ENCODE results near the gene SOCS7. TPM values are rescaled to one million over a fixed set of nuclear protein-coding genes. Genes with fewer than 3 reads are reported as not detected.

SOCS7 gene
- total RNA-seq, 1 donor from 2014 or later: 10.3 TPM

DNA sequence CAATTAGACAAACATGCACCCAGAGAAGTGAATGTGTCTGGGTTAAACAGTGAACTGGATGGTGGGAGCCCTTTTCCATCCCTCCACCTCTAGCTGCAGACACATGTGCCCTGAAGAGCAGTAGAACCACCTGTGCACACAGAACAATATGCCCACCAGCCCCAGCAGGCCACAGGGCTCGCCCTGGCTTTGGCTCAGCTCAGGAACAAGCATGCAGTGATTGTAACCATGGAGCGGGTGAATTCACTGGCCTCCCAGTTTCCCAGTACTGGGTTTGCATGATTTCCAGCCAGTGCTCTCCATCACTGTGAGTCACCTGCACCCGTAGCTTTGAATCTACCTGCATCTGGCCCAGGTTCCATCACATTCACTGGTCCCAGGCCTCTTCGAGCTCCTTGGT, 13.1 kb upstream of the SOCS7 start:
- intact Hi-C loops (cut with DNase I): no loop called here
- no peaks in the 10 kb centered on the region for H3K4me1 ChIP-seq
- H3K27me3 ChIP-seq: no peaks in the 10 kb centered on the region
- H3K4me3 ChIP-seq: no peak overlapping the region
- H3K27ac ChIP-seq: no peak overlapping the region
- TF ChIP-seq, protein P1, sequence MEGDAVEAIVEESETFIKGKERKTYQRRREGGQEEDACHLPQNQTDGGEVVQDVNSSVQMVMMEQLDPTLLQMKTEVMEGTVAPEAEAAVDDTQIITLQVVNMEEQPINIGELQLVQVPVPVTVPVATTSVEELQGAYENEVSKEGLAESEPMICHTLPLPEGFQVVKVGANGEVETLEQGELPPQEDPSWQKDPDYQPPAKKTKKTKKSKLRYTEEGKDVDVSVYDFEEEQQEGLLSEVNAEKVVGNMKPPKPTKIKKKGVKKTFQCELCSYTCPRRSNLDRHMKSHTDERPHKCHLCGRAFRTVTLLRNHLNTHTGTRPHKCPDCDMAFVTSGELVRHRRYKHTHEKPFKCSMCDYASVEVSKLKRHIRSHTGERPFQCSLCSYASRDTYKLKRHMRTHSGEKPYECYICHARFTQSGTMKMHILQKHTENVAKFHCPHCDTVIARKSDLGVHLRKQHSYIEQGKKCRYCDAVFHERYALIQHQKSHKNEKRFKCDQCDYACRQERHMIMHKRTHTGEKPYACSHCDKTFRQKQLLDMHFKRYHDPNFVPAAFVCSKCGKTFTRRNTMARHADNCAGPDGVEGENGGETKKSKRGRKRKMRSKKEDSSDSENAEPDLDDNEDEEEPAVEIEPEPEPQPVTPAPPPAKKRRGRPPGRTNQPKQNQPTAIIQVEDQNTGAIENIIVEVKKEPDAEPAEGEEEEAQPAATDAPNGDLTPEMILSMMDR (IDR thresholded peaks at IDR 0.05): no peak
- H3K9me3 ChIP-seq: no peaks in the 10 kb centered on the region
- no peak for DNase-seq (ENCODE audit: low spot score in 2 of 2)
- H3K36me3 ChIP-seq: no peaks in the 10 kb centered on the region

DNA sequence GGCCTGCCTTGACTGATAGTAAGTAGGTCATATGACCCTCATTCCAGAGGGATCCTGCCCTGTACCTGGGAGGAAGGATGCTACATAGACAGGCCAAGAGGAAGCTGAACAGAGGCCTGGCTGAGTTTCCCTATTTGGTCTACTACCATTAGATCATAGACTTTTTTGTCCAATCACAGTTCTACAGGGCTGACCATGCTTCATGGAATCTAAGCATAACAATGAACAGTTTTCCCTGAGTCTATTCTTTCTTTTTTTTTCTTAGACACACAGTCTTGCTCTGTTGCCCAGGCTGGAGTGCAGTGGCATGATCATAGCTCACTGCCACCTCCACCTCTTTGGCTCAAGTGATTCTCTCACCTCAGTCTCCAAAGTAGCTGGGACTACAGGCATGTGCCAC, 11.8 kb upstream of the SOCS7 start:
- Histone ChIP-seq H3K36me3 (no peaks in the 10 kb centered on the region), H3K27me3 (no peaks in the 10 kb centered on the region), H3K4me3 (no peak overlapping the region), H3K4me1 (no peaks in the 10 kb centered on the region), H3K9me3 (no peaks in the 10 kb centered on the region), H3K27ac (no peak overlapping the region)
- intact Hi-C loops (cut with DNase I): no loop called here
- DNase-seq (ENCODE audit: low spot score in 2 of 2): no peak
- TF ChIP-seq, protein P1 (IDR thresholded peaks at IDR 0.05): no peak

- no peak overlapping the region for H3K27ac ChIP-seq
- H3K9me3 ChIP-seq: no peaks in the 10 kb centered on the region
- TF ChIP-seq, protein P1 (IDR thresholded peaks at IDR 0.05): no peak
- H3K36me3 ChIP-seq: no peaks in the 10 kb centered on the region
- H3K4me3 ChIP-seq: no peak overlapping the region
- H3K4me1 ChIP-seq: no peaks in the 10 kb centered on the region
- H3K27me3 ChIP-seq: no peaks in the 10 kb centered on the region
- intact Hi-C loops (cut with DNase I): no loop called here
- DNase-seq (ENCODE audit: low spot score in 2 of 2): no peak
These were observed 10.5 kb upstream of the SOCS7 start for GRCh38 chr17:38341035-38341721.

DNA sequence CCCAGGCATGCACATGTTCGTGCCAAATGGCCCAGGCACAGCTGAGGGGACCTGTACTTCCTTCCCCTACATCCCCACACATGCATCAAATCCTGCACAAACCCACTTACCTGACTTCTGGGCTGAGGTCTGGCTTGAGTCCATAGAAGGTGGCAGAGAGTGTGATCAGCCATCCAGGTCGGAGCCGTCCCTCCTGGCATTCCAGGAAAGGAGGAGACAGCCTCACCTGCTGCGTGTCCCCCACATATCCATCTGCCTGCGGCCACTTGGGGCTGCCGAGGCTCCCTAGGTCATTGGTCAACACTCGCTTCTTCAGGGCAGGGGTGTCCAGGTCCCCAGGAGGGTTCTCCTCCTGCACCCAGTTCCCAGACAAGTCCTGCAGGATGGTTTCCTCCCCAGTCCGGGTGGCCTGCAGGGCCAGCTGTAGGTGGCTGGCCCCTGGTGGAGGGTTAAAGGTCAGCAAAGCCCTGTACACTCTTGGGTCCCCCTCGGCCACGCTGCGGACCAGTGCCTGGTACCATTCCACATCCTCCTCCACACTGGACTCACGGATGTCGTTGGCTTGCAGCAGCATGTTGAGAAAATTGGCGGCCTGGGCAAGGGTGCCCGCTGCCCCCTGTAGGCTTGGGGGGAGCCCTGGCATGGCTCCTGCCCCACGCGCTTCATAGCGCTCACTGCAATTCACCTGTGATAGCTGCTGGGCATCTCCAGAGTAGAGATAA, 8.6 kb upstream of the SOCS7 start:
- Histone ChIP-seq H3K36me3 (no peaks in the 10 kb centered on the region), H3K27me3 (no peaks in the 10 kb centered on the region), H3K27ac (no peak overlapping the region), H3K9me3 (no peaks in the 10 kb centered on the region), H3K4me3 (no peak overlapping the region), H3K4me1 (no peaks in the 10 kb centered on the region)
- TF ChIP-seq, protein P1 (IDR thresholded peaks at IDR 0.05): no peak
- DNase-seq (ENCODE audit: low spot score in 2 of 2): no peak
- intact Hi-C loops (cut with DNase I): no loop called here

GRCh38 chr17:38343608-38344419, 7.8 kb upstream of the SOCS7 start, which contains the start of gene GPR179:
Gene GPR179, minus strand, starts transcription at chr17:38343956. Its CDS starts 167 bp downstream, at chr17:38343789.
- H3K4me3 ChIP-seq: no peak within 1 kb of the TSS
- no peaks in the 10 kb centered on the region for H3K9me3 ChIP-seq
- H3K4me1 ChIP-seq: no peaks in the 10 kb centered on the region
- intact Hi-C loops (cut with DNase I): no loop called here
- no peaks in the 10 kb centered on the region for H3K36me3 ChIP-seq
- DNase-seq (ENCODE audit: low spot score in 2 of 2): no peak
- no peaks in the 10 kb centered on the region for H3K27me3 ChIP-seq
- TF ChIP-seq, protein P1 (IDR thresholded peaks at IDR 0.05): no peak
- no peak within 1 kb of the TSS for H3K27ac ChIP-seq

Data from ascending aorta (tissue), 2 donors.